NCI-H2107 (cell line): ENCODE data around the gene ITSN2.
A peak's percentile ranks its signal among the peaks of the same experiment; 100 is the strongest.
"Not testable (repeated sequence)": the region's sequence is repeated elsewhere in the genome, so short reads cannot be mapped to it uniquely, and the experiment has no call there.

ENCODE experiments used
- DNase-seq: peaks from one replicate; lab custom pipeline; 2025; lab: John Stamatoyannopoulos, UW

ITSN2 gene

GRCh38 chr2:24360050-24360962 is at the start of gene ITSN2:
Gene ITSN2 (minus strand): TSS chr2:24360536. CDS start chr2:24328082, 32,454 bp downstream.
- peak; percentile 56 for DNase-seq

GRCh38 chr2:24409171-24409570 is 48.8 kb upstream of the ITSN2 start:
- DNase-seq: no peak

- not testable (repeated sequence) for DNase-seq
These were observed 48.4 kb upstream of the ITSN2 start for GRCh38 chr2:24408704-24409103.

DNA sequence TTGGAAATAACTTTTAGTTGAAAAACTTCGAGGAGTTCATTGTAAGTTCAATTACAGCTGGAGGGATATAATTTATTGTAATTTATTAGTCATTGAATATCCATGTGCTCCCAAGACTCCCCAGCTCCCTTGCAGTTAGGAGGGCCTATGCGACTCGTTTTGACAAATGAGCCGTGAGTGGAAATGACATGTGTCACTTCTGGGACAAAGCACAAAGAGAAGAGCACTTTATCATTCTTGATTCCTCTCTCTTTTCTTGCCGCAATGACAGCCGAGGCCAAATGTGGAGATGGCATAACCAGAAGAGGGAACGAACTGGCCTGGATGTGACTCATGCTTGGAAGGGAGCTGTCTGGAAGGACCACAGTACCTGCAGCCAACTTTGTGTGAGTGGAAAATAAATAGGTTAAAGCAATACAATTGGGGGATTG is 44.2 kb upstream of the ITSN2 start:
- DNase-seq: no peak

- no peak for DNase-seq
These were observed 43.5 kb upstream of the ITSN2 start for GRCh38 chr2:24403832-24404212.

- no peak for DNase-seq
These were observed 43.0 kb upstream of the ITSN2 start for GRCh38 chr2:24403168-24403831.

GRCh38 chr2:24402242-24403097 is 42.1 kb upstream of the ITSN2 start:
- no peak for DNase-seq

DNA sequence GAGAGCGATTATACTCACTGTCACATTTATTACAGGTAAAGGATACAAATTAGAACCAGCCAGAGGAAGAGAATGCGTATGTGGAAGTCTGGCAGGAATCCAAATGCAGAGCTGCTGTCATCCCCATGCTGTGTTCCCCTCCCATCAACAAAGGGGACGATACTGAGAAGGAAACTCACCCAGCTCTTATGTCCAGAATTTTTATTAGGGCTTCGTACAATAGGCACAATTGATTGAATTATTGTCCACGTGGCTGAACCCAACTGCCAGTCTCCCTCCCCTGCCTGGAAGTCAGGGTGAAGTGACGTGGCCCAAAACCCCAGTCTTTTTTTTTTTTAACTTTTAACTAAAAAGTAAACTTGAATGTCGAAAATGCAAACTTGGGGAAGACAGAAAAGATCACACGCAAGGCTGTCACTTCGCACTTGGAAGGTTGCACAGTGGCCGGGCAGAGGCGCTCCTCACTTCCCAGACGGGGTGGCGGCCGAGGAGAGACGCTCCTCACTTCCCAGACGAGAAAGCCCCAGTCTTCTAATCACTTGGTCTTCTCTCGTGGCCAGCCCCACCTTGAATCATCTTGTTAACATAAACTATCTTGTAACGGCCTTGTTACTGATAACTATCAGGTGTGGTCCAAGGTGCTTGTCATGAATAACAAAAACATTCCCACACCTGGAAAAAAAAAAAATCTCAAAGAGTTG is 40.0 kb upstream of the ITSN2 start:
- no peak for DNase-seq

DNA sequence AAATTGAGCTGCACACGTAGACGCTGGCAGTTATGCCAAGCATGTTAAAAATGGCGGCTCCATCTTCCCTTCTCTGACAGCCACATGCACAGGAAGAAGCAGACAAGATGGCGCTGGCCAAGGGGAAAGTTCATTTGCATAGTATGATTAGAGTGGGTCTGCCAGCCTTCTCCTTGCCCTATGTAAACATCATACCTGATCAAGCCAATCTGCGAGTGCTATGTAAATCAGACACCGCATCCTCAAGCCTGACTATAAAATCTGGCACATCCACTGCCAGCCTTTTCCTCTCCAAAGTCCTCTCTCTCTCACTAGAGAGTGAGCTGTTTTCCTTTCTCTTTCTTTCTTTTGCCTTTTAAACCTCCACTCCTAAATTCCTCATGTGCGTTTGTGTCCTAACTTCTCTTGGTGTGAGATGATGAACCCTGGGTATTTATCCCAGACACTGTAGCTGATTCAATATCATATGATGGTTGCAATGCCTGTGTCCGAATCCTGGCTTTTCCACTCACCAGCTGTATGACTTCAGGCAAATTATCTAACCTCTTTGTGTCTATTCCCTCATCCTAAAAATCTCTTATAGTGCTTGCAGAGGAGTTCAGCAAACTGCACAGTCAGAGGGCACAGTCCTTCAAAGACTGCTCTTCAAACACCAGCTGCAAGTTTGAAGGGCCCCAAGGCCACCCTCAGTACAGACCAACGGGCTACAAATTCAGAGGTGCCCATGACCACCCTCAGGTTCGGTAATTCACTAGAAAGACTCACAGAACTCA is 39.3 kb upstream of the ITSN2 start:
- DNase-seq: no peak

DNA sequence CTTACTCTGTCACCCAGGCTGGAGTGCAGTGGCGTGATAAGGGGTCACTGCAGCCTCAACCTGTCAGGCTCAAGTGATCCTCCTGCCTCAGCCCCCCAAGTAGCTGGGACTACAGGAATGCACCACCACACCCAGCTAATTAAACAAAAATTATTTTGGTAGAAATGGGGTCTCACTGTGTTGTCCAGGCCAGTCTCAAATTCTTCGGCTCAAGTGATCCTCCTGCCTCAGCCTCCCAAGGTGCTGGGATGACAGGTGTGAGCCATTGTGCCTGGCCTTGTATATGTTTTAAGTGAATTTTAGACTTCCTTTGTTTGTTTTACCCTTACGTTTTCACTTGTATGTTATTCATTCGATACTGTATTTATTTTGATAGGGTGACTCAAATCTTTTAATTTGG is 34.7 kb upstream of the ITSN2 start:
- no peak for DNase-seq

DNA sequence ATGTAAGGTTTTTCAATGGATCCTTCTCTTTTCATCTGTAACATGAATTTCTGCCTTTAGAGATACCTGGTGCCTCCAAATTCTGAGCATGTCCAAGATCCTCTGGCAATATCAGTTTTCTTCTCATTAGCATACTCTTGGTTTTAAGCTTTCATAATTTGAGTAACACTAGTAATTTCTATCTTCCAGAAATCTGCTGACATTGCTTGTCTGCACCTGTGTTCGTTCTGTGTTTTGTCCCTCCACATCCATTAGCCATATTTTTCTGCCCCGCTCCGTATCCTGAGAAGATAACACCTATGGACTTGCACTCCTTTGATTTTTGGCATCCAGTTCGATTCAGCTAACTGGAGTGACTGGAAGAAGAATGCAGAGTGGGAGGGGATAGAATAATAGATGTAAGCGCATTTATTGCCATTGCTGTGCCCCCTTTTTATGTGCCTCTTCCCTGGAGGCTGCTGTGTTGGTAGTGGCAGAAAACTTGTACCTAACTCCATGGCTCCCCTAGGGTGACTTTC is 32.3 kb upstream of the ITSN2 start:
- DNase-seq: no peak

DNA sequence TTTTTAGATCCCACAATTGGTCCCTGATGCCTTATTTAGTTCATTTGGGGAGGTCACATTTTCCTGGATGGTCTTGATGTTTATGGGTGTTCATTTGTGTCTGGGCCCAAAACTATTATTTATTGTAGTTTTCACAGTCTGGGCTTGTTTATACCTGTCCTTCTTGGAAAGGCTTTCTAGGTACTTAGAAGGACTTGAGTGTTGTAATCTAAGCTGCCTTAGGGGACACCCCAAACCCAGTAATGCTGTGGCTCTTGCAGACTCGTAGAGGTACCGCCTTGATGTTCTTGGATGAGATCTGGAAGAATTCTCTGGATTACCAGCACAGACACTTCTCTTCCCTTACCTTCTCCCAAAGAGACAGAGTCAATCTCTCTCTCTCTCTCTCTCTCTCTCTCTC is 25.0 kb upstream of the ITSN2 start:
- DNase-seq: no peak

- peak; percentile 61 for DNase-seq
These were observed 22.2 kb upstream of the ITSN2 start for GRCh38 chr2:24382363-24383073.

DNA sequence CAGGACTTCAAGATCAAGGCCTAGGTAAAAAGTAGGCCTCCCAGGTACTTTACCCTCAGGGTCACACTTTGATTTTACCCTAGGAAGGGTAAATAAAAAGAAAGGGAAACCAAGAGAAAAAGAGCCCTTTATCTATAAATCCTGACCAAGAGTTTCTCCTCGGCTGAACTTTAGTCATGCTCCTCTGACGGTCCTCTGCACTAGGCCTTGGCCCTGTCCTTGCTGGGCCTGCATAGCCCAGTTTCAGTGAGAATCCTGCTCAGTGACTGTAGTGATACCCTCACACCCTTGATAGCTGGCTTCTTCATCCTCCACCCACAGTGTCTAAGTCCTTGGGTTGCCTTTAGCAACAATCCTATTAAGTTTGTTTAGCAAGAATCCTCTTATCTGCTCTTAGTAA is 20.5 kb upstream of the ITSN2 start:
- DNase-seq: no peak

DNA sequence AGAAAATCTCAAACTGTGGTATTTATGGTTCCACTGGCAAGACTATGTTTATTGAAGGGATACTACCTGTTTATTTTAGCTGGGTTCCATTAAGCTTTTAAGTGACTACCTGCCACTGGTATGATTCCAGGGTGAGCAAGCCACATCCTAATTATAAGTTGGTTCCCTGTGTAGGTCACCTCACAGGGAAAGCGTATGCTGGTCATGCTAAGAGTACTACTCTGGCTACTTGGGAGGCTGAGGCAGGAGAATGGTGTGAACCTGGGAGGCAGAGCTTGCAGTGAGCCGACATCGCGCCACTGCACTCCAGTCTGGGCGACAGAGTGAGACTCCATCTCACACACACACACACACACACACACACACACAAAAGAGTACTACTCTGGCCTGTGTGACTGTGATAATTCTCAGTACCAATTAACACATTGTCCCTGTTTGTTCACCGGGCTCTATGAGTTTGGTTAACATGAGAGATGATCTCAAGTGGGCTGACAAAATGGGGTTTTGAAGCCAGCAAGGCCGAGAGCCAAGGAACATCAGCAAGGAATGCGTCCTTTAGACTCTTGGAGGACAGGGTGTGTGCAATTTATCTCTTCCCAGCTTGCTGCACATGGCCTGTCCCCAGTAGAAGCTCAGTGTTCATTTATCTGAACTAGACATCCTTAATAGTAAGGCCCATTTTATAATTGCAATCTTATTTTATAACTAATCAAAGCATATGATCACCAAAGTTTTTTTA is 15.2 kb upstream of the ITSN2 start:
- DNase-seq: no peak

DNA sequence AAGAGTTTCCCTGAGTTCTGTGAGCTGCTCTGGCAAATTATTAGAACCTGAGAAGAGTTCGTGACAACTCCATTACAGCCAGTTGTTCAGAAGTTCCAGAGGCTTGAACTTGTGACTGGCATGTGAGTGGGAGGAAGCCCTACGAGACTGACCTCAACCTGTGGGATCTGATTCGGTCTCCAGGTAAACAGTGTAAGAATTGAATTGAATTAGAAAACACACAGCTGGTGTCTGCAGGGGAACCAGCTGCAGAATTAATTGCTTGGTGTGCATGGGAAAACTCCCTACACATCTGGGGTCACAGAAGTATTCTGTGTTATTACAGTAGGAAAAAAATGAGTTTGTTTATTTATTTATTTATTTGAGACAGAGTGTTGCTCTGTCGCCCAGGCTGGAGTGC is 14.0 kb upstream of the ITSN2 start:
- no peak for DNase-seq

- DNase-seq: no peak
These were observed 11.7 kb upstream of the ITSN2 start for GRCh38 chr2:24372033-24372432.

DNA sequence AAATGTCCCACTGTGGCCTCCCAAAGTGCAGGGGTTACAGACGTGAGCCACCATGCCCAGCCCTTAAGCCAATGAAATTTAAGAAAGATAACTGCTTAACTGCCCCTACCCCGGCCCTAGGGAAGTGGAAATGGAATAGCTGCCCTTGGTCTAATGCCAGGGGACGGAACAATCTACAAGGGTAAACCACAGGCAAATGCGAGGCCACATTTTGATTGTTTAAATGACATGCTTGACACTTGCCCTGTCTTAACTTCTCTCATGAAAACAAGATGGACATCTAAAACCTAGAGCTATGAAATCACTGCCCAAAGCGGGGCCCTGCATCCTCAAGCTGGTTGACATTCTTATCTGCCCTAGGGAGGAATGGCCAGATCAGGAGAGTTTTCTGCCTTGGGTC is 5.5 kb upstream of the ITSN2 start:
- DNase-seq: no peak

GRCh38 chr2:24365051-24365450 is 4.7 kb upstream of the ITSN2 start:
- no peak for DNase-seq
